T-helper 17 cell (primary cell): ENCODE data around the gene EIF4G1. TPM values are rescaled to one million over a fixed set of nuclear protein-coding genes. Genes with fewer than 3 reads are reported as not detected.
A peak's percentile ranks its signal among the peaks of the same experiment; 100 is the strongest.

ENCODE experiments used
- ATAC-seq: fragments of 150-1000 bp; cut with Tn5 transposase; 2 replicates; pipeline ENCODE4 v1.10.0; 2021; ENCODE audit warnings: mild to moderate bottlenecking, moderate library complexity
- DNase-seq, 3 donors: peaks; one replicate each; pipeline versions ENCODE4 v3.0.0 to v3.0.0-alpha.2; 2020 to 2021
- H3K9me3 ChIP-seq: one replicate; pipeline ENCODE4 v1.7.0; 2013; ENCODE audit warnings: low read length, mild to moderate bottlenecking; ENCODE audit not compliant: control insufficient read depth, poor library complexity, severe bottlenecking
- H3K27ac Mint-ChIP-seq: one replicate; pipeline ENCODE4 v1.8.0; 2022; ENCODE audit warnings: mild to moderate bottlenecking, moderate library complexity, mixed read lengths
- H3K27me3 Mint-ChIP-seq: one replicate; pipeline ENCODE4 v1.8.0; 2022; ENCODE audit warnings: mixed read lengths
- H3K36me3 Mint-ChIP-seq: one replicate; pipeline ENCODE4 v1.8.0; 2022; ENCODE audit warnings: low read depth, mixed read lengths
- H3K4me1 Mint-ChIP-seq: one replicate; pipeline ENCODE4 v1.8.0; 2022; ENCODE audit warnings: mild to moderate bottlenecking, mixed read lengths
- H3K4me3 Mint-ChIP-seq: one replicate; pipeline ENCODE4 v1.8.0; 2022; ENCODE audit warnings: mild to moderate bottlenecking, moderate library complexity, mixed read lengths
- total RNA-seq, 4 donors: library from RNA in 2 of 4; stranded (reverse) in 2 of 4; gene quantifications; one replicate each; pipeline ENCODE4 v1.2.3 and lab custom pipeline; 2022 to 2026

Gene EIF4G1
- total RNA-seq, 2 donors from 2014 or later, result 226 to 236 TPM

- no peaks in the 10 kb centered on the region for H3K36me3 Mint-ChIP-seq
- H3K4me1 Mint-ChIP-seq, result peaks cover 1% of the 10 kb centered on the region
- ATAC-seq (peak; percentile 76), DNase-seq (peak; percentile 37 to 51 (median 49))
- H3K27ac Mint-ChIP-seq, result no peak overlapping the region
- H3K9me3 ChIP-seq, result no peaks in the 10 kb centered on the region
- no peak overlapping the region for H3K4me3 Mint-ChIP-seq
- H3K27me3 Mint-ChIP-seq, result no peaks in the 10 kb centered on the region
These were observed 39.8 kb downstream of the EIF4G1 start for GRCh38 chr3:184354121-184354728.

GRCh38 chr3:184354754-184355153 lies 40.3 kb downstream of the EIF4G1 start:
- ATAC-seq (peak; percentile 4), DNase-seq (no peak)
- no peak overlapping the region for H3K4me3 Mint-ChIP-seq
- no peak overlapping the region for H3K27ac Mint-ChIP-seq
- peaks cover 2% of the 10 kb centered on the region for H3K4me1 Mint-ChIP-seq
- H3K27me3 Mint-ChIP-seq, result no peaks in the 10 kb centered on the region
- H3K9me3 ChIP-seq, result no peaks in the 10 kb centered on the region
- H3K36me3 Mint-ChIP-seq, result no peaks in the 10 kb centered on the region

GRCh38 chr3:184355261-184356040 lies 41.0 kb downstream of the EIF4G1 start:
- H3K36me3 Mint-ChIP-seq, result no peaks in the 10 kb centered on the region
- H3K4me3 Mint-ChIP-seq, result no peak overlapping the region
- DNase-seq (no peak), ATAC-seq (no peak)
- peaks cover 6% of the 10 kb centered on the region for H3K4me1 Mint-ChIP-seq
- H3K27ac Mint-ChIP-seq, result no peak overlapping the region
- H3K27me3 Mint-ChIP-seq, result no peaks in the 10 kb centered on the region
- no peaks in the 10 kb centered on the region for H3K9me3 ChIP-seq

- Mint-ChIP-seq H3K4me1 (peaks cover 13% of the 10 kb centered on the region), H3K27me3 (no peaks in the 10 kb centered on the region), H3K36me3 (no peaks in the 10 kb centered on the region), H3K4me3 (no peak overlapping the region), H3K27ac (no peak overlapping the region)
- DNase-seq, result no peak
- ATAC-seq, result no peak
- no peaks in the 10 kb centered on the region for H3K9me3 ChIP-seq
These were observed 43.1 kb downstream of the EIF4G1 start for GRCh38 chr3:184357248-184358123.

- Mint-ChIP-seq H3K27ac (no peak overlapping the region), H3K27me3 (no peaks in the 10 kb centered on the region), H3K4me3 (no peak overlapping the region), H3K4me1 (peaks cover 13% of the 10 kb centered on the region), H3K36me3 (no peaks in the 10 kb centered on the region)
- ATAC-seq (no peak), DNase-seq (no peak)
- H3K9me3 ChIP-seq, result no peaks in the 10 kb centered on the region
These were observed 43.8 kb downstream of the EIF4G1 start for GRCh38 chr3:184358124-184358767.

GRCh38 chr3:184358921-184359350 lies 44.5 kb downstream of the EIF4G1 start:
- no peak overlapping the region for H3K4me3 Mint-ChIP-seq
- no peaks in the 10 kb centered on the region for H3K27me3 Mint-ChIP-seq

GRCh38 chr3:184359610-184360009 lies 45.2 kb downstream of the EIF4G1 start:
- H3K4me1 Mint-ChIP-seq, result peaks cover 23% of the 10 kb centered on the region
- H3K27me3 Mint-ChIP-seq, result no peaks in the 10 kb centered on the region
- H3K4me3 Mint-ChIP-seq, result peak overlapping the region; percentile 90
- DNase-seq (no peak), ATAC-seq (no peak)
- H3K9me3 ChIP-seq, result no peaks in the 10 kb centered on the region
- H3K27ac Mint-ChIP-seq, result no peak overlapping the region
- H3K36me3 Mint-ChIP-seq, result no peaks in the 10 kb centered on the region

More at GRCh38 chr3:184358921-184359350, 44.5 kb downstream of the EIF4G1 start:
- ATAC-seq, result no peak
- H3K9me3 ChIP-seq, result no peaks in the 10 kb centered on the region
- H3K27ac Mint-ChIP-seq, result no peak overlapping the region
- no peaks in the 10 kb centered on the region for H3K36me3 Mint-ChIP-seq
- H3K4me1 Mint-ChIP-seq, result peaks cover 18% of the 10 kb centered on the region
- DNase-seq, result no peak

GRCh38 chr3:184360070-184360928 lies 45.9 kb downstream of the EIF4G1 start:
- DNase-seq, result no peak
- no peak overlapping the region for H3K27ac Mint-ChIP-seq
- ATAC-seq, result no peak
- no peaks in the 10 kb centered on the region for H3K9me3 ChIP-seq
- H3K4me3 Mint-ChIP-seq, result peak overlapping the region; percentile 90
- no peaks in the 10 kb centered on the region for H3K27me3 Mint-ChIP-seq
- no peaks in the 10 kb centered on the region for H3K36me3 Mint-ChIP-seq
- peaks cover 30% of the 10 kb centered on the region for H3K4me1 Mint-ChIP-seq

- no peak for DNase-seq
- H3K27me3 Mint-ChIP-seq, result no peaks in the 10 kb centered on the region
- ATAC-seq, result no peak
These were observed 46.6 kb downstream of the EIF4G1 start for GRCh38 chr3:184360929-184361531.

GRCh38 chr3:184361532-184361931 lies 47.1 kb downstream of the EIF4G1 start, which contains the start of the genes CLCN2 and POLR2H:
TSS of gene CLCN2 (minus strand) at chr3:184361605. CDS start at chr3:184361479, 126 bp downstream.
TSS of gene POLR2H (plus strand) at chr3:184361710. CDS start at chr3:184363493, 1,783 bp downstream.
- ATAC-seq (peak; percentile 28), DNase-seq (peak in 2 of 3 donors; percentile 34 to 43)
- Mint-ChIP-seq H3K27me3 (no peaks in the 10 kb centered on the region), H3K4me3 (peak within 1 kb of the TSS; percentile 99), H3K27ac (peak within 1 kb of the TSS; percentile 93), H3K4me1 (peaks cover 33% of the 10 kb centered on the region), H3K36me3 (no peaks in the 10 kb centered on the region)
- no peaks in the 10 kb centered on the region for H3K9me3 ChIP-seq

More at GRCh38 chr3:184360929-184361531, 46.6 kb downstream of the EIF4G1 start:
- H3K9me3 ChIP-seq, result no peaks in the 10 kb centered on the region
- H3K36me3 Mint-ChIP-seq, result no peaks in the 10 kb centered on the region
- no peak overlapping the region for H3K27ac Mint-ChIP-seq
- H3K4me1 Mint-ChIP-seq, result peaks cover 32% of the 10 kb centered on the region
- H3K4me3 Mint-ChIP-seq, result peak overlapping the region; percentile 90

GRCh38 chr3:184361932-184362667 lies 47.7 kb downstream of the EIF4G1 start:
- DNase-seq, result peak in 1 of 3 donors; percentile 19
- H3K27ac Mint-ChIP-seq, result peak overlapping the region; percentile 93
- peak overlapping the region; percentile 99 for H3K4me3 Mint-ChIP-seq
- ATAC-seq, result peak; percentile 8
- no peaks in the 10 kb centered on the region for H3K9me3 ChIP-seq
- no peaks in the 10 kb centered on the region for H3K36me3 Mint-ChIP-seq
- peaks cover 36% of the 10 kb centered on the region for H3K4me1 Mint-ChIP-seq
- no peaks in the 10 kb centered on the region for H3K27me3 Mint-ChIP-seq
